Calu3 (cell line): ENCODE data around the gene CYTL1. TPM values are rescaled to one million over a fixed set of nuclear protein-coding genes. Genes with fewer than 3 reads are reported as not detected.

Experiments used
- BruUV-seq: library from RNA; stranded (reverse); fragments of 400-500 nt; replicated peaks from 2 replicates; lab custom pipeline; 2021; lab: Mats Ljungman, UMichigan
- CTCF ChIA-PET: fragments of 300-600 bp; sonication (Branson Sonifier 250); formaldehyde crosslinking; loops from one replicate; lab custom pipeline; 2022; ENCODE audit warnings: antibody characterized with exemption; lab: Charles Lee
- DNase-seq: peaks from one replicate; pipeline ENCODE4 v3.0.0; 2022
- H3K27ac Mint-ChIP-seq: one replicate; pipeline ENCODE4 v1.8.0; 2022; ENCODE audit warnings: mixed read lengths; ENCODE audit not compliant: unreplicated experiment
- H3K27me3 Mint-ChIP-seq: one replicate; pipeline ENCODE4 v1.8.0; 2022; ENCODE audit warnings: mixed read lengths; ENCODE audit not compliant: unreplicated experiment
- H3K36me3 Mint-ChIP-seq: one replicate; pipeline ENCODE4 v1.8.0; 2022; ENCODE audit warnings: mild to moderate bottlenecking, moderate library complexity, mixed read lengths; ENCODE audit not compliant: insufficient read depth, unreplicated experiment
- H3K4me1 Mint-ChIP-seq: one replicate; pipeline ENCODE4 v1.8.0; 2022; ENCODE audit warnings: mild to moderate bottlenecking, low read depth, mixed read lengths; ENCODE audit not compliant: unreplicated experiment
- H3K4me3 Mint-ChIP-seq: one replicate; pipeline ENCODE4 v1.8.0; 2022; ENCODE audit warnings: mild to moderate bottlenecking, low read depth, moderate library complexity, mixed read lengths; ENCODE audit not compliant: unreplicated experiment
- H3K9me3 Mint-ChIP-seq: one replicate; pipeline ENCODE4 v1.8.0; 2022; ENCODE audit warnings: low read depth, mixed read lengths; ENCODE audit not compliant: unreplicated experiment
- CTCF ChIP-seq: fragments of 200-600 bp; IDR thresholded peaks from one replicate; pipeline ENCODE4 v1.8.0; 2022; ENCODE audit warnings: antibody characterized with exemption; ENCODE audit not compliant: unreplicated experiment
- intact Hi-C: fragments of 100-400 bp; cut with micrococcal nuclease; formaldehyde crosslinking; loops from one replicate; pipeline ENCODE4 v1.10.0; 2022; ENCODE audit not compliant: unreplicated experiment
- total RNA-seq: library from RNA; stranded (reverse); gene quantifications from 2 replicates; pipeline ENCODE4 v1.2.3, GENCODE V29; 2022

The CYTL1 gene
- total RNA-seq, 1 experiment from 2014 or later = not detected

- no peak for TF ChIP-seq CTCF
- intact Hi-C loops = no loop called here
- Mint-ChIP-seq H3K9me3 (peaks cover 3% of the 10 kb centered on the region), H3K27ac (no peak overlapping the region), H3K36me3 (no peaks in the 10 kb centered on the region), H3K27me3 (no peaks in the 10 kb centered on the region), H3K4me1 (no peaks in the 10 kb centered on the region), H3K4me3 (no peak overlapping the region)
- BruUV-seq = no TSS peak
- CTCF ChIA-PET = no interaction called here
- DNase-seq = no peak
Measured at GRCh38 chr4:5032813-5033212, 13.6 kb upstream of the CYTL1 start.

GRCh38 chr4:5030927-5031326 is 11.7 kb upstream of the CYTL1 start:
- peaks cover 3% of the 10 kb centered on the region for H3K9me3 Mint-ChIP-seq
- TF ChIP-seq CTCF = no peak
- no peaks in the 10 kb centered on the region for H3K4me1 Mint-ChIP-seq
- intact Hi-C loops = no loop called here
- H3K36me3 Mint-ChIP-seq = no peaks in the 10 kb centered on the region
- BruUV-seq = no TSS peak
- no peak overlapping the region for H3K4me3 Mint-ChIP-seq
- CTCF ChIA-PET = no interaction called here
- H3K27ac Mint-ChIP-seq = no peak overlapping the region
- no peak for DNase-seq
- H3K27me3 Mint-ChIP-seq = no peaks in the 10 kb centered on the region

- no peak for TF ChIP-seq CTCF
- DNase-seq = no peak
- BruUV-seq = no TSS peak
- CTCF ChIA-PET = no interaction called here
- H3K27ac Mint-ChIP-seq = no peak overlapping the region
- intact Hi-C loops = no loop called here
- peaks cover 5% of the 10 kb centered on the region for H3K9me3 Mint-ChIP-seq
- H3K4me3 Mint-ChIP-seq = no peak overlapping the region
- no peaks in the 10 kb centered on the region for H3K27me3 Mint-ChIP-seq
- H3K4me1 Mint-ChIP-seq = no peaks in the 10 kb centered on the region
- no peaks in the 10 kb centered on the region for H3K36me3 Mint-ChIP-seq
Measured at GRCh38 chr4:5030221-5030620, 11.0 kb upstream of the CYTL1 start.

GRCh38 chr4:5029447-5029846 is 10.2 kb upstream of the CYTL1 start:
- intact Hi-C loops = no loop called here
- Mint-ChIP-seq H3K4me1 (no peaks in the 10 kb centered on the region), H3K36me3 (no peaks in the 10 kb centered on the region), H3K27me3 (no peaks in the 10 kb centered on the region), H3K4me3 (no peak overlapping the region), H3K9me3 (peaks cover 6% of the 10 kb centered on the region), H3K27ac (no peak overlapping the region)
- no TSS peak for BruUV-seq
- CTCF ChIA-PET = no interaction called here
- DNase-seq = no peak
- TF ChIP-seq CTCF = no peak

GRCh38 chr4:5028480-5028879 is 9.2 kb upstream of the CYTL1 start:
- Mint-ChIP-seq H3K27me3 (no peaks in the 10 kb centered on the region), H3K4me1 (no peaks in the 10 kb centered on the region), H3K36me3 (no peaks in the 10 kb centered on the region), H3K27ac (no peak overlapping the region), H3K4me3 (no peak overlapping the region), H3K9me3 (peaks cover 6% of the 10 kb centered on the region)
- intact Hi-C loops = no loop called here
- no TSS peak for BruUV-seq
- CTCF ChIA-PET = no interaction called here
- TF ChIP-seq CTCF = no peak
- DNase-seq = no peak
